Pancreas (tissue), 10 donors: ENCODE measurements around the gene TNFSF15. TPM values are rescaled to one million over a fixed set of nuclear protein-coding genes. Genes with fewer than 3 reads are reported as not detected.

Source experiments
- ATAC-seq, 4 donors: fragments of 200-7000 bp; cut with Tn5 transposase; one replicate each; pipeline versions ENCODE4 v1.8.0 to v1.9.1; 2020; ENCODE audit warnings: mild to moderate bottlenecking in 4 of 4, moderate library complexity in 4 of 4
- DNase-seq, 6 donors: peaks; one replicate each; pipeline ENCODE4 v3.0.0-alpha.2; 2020
- FAIRE-seq: peaks from 2 replicates; lab custom pipeline; 2012; peaks lifted over from hg19 to GRCh38; lab: Jason Lieb, UNC
- H3K27ac ChIP-seq, 4 donors: fragments of 200-600 bp; sonication (generic); 1 replicate in 3 of 4; 2 replicates in 1 of 4; pipeline versions ENCODE4 v1.5.0 to v1.8.0; 2020
- H3K27me3 ChIP-seq, 4 donors: fragments of 200-600 bp; one replicate each; pipeline ENCODE4 v1.8.0; 2021
- H3K36me3 ChIP-seq, 3 donors: fragments of 200-600 bp; sonication (generic) in 1 of 3; one replicate each; pipeline versions ENCODE4 v1.5.0 to v1.8.0; 2020 to 2021
- H3K4me1 ChIP-seq, 3 donors: fragments of 200-600 bp; one replicate each; pipeline ENCODE4 v1.8.0; 2021
- H3K4me3 ChIP-seq, 4 donors: fragments of 200-600 bp; sonication (generic) in 2 of 4; one replicate each; pipeline versions ENCODE4 v1.5.0 to v1.8.0; 2020 to 2021
- H3K9me3 ChIP-seq, 4 donors: fragments of 200-600 bp; one replicate each; pipeline ENCODE4 v1.8.0; 2021
- WGBS, 2 donors: extraction: QIAGEN DNeasy Blood & Tissue Kit; methylation state at CpG; one replicate each; pipeline ENCODE4 v1.1.7; 2013; 5-methylcytosine and 5-hydroxymethylcytosine counted together
- intact Hi-C, 3 donors: fragments of 100-400 bp; cut with DNase I; formaldehyde crosslinking; loops; one replicate each; pipeline versions ENCODE4 v1.11.1 to v1.14.2; 2022
- polyA plus RNA-seq, 2 donors: library from polyadenylated mRNA; stranded (reverse); fragments of 200-250 nt; gene quantifications; one replicate each; pipeline ENCODE4 v1.2.3, GENCODE V29; 2013
- total RNA-seq, 6 donors: library from RNA; stranded (reverse); fragmentation: NEBNext Ultra II Directional in 4 of 6; extraction: Animal tissue kit (Norgen Biotek cat#: 25700) in 4 of 6; gene quantifications; one replicate each; pipeline versions ENCODE4 v1.2.1 to v1.2.4, GENCODE V29; 2021 to 2023
- TF ChIP-seq, protein P1 (sequence below), 4 donors: fragments of 200-600 bp; sonication (generic) in 3 of 4; IDR thresholded peaks; one replicate each; pipeline versions ENCODE4 v1.5.0 to v1.8.0; 2021; ENCODE audit warnings: antibody characterized with exemption in 4 of 4
- donor health status: healthy with polysubstance abuse.
- donor health status: DM: no; HTN: no; CAD: no; lungs with moderate emphysema.
- donor health status: DM: no; HTN: no; CAD: no.
- donor health status: control.
- donor health status: control.
- donor health status: Bipolar disorder and iron deficiency.
- donor health status: DM: yes; HTN: yes; CAD: no.
- donor health status: DM: no; HTN: no; CAD: no.
- donor health status: DM: no; HTN: no; CAD: no.
- donor health status: DM: yes; HTN: yes; CAD: no.

TNFSF15 gene
- total and polyA plus RNA-seq, 8 donors: 0.04 to 1.7 (median 0.12) TPM

DNA sequence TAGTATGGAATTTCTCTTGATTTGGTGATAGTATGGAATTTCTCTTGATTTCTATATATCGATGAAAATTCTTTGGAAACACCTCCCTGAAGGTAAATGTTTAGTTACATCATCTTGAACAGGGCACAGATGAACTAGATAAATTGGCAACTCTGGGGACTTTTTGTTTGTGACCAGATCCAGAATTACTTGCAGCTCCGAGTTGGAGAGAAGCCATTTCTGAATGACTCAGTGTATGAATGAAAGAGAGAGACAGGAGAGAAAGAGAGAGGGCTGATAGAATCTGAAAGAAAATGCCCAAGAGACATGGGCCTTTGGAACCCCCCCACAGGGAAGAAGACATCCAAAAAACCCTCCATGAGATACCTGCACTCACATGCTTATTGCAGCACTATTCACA is 14.1 kb downstream of the TNFSF15 start:
- H3K27ac ChIP-seq: no peak overlapping the region
- intact Hi-C loops: no loop called here
- TF ChIP-seq, protein P1, sequence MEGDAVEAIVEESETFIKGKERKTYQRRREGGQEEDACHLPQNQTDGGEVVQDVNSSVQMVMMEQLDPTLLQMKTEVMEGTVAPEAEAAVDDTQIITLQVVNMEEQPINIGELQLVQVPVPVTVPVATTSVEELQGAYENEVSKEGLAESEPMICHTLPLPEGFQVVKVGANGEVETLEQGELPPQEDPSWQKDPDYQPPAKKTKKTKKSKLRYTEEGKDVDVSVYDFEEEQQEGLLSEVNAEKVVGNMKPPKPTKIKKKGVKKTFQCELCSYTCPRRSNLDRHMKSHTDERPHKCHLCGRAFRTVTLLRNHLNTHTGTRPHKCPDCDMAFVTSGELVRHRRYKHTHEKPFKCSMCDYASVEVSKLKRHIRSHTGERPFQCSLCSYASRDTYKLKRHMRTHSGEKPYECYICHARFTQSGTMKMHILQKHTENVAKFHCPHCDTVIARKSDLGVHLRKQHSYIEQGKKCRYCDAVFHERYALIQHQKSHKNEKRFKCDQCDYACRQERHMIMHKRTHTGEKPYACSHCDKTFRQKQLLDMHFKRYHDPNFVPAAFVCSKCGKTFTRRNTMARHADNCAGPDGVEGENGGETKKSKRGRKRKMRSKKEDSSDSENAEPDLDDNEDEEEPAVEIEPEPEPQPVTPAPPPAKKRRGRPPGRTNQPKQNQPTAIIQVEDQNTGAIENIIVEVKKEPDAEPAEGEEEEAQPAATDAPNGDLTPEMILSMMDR (IDR thresholded peaks at IDR 0.05): no peak
- H3K27me3 ChIP-seq: no peaks in the 10 kb centered on the region
- no peaks in the 10 kb centered on the region for H3K4me1 ChIP-seq
- WGBS, 2 donors: 63 to 69% methylated on average over 2 of the region's 2 CpGs
- no peak overlapping the region for H3K4me3 ChIP-seq
- no peaks in the 10 kb centered on the region for H3K36me3 ChIP-seq
- DNase-seq (no peak), FAIRE-seq (no peak), ATAC-seq (no peak)
- H3K9me3 ChIP-seq: no peaks in the 10 kb centered on the region

DNA sequence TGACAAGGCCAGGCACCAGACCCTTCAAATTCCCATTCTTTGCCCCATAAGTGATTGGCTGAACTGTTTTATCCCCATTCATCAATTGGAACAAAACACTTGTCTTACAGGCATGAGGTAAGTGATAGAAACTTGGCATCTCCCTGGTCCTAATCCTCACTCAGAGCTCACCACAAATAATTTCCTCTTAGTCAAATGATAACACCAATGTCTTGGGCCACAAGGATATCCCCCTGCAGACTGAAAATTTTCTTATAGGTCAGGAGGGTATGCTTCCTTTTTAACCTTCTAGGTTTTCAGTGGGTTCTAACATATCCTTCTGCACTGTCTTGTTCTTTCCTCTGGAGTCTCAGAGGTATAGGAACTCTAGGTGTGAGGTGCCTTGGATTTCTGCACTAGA is 14.5 kb downstream of the TNFSF15 start:
- intact Hi-C loops: no loop called here
- DNase-seq (no peak), ATAC-seq (no peak), FAIRE-seq (no peak)
- no peaks in the 10 kb centered on the region for H3K4me1 ChIP-seq
- H3K4me3 ChIP-seq: no peak overlapping the region
- TF ChIP-seq, protein P1 (IDR thresholded peaks at IDR 0.05): no peak
- no peaks in the 10 kb centered on the region for H3K36me3 ChIP-seq
- H3K9me3 ChIP-seq: no peaks in the 10 kb centered on the region
- no peak overlapping the region for H3K27ac ChIP-seq
- no peaks in the 10 kb centered on the region for H3K27me3 ChIP-seq

DNA sequence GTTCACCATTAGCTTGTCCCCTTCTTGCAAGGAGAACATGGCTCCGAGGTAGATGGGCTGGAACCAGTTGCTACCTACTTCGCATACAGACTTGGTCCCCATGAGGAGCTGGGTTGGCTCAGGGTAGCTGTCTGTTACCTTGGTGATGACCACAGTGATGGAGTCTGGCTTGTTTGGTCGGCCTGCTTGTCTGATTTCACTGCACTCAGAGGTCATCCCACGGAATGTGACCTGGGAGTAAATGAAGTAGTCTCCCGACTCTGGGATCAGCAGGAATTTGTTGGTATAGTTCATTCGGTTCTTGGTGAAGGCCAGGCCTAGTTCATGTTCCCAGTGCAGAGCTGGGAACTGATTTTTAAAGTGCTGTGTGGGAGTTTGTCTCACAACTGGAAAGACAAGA is 15.3 kb downstream of the TNFSF15 start:
- 56 to 62% methylated on average over 6 of the region's 6 CpGs for WGBS, 2 donors
- no peak for FAIRE-seq

DNA sequence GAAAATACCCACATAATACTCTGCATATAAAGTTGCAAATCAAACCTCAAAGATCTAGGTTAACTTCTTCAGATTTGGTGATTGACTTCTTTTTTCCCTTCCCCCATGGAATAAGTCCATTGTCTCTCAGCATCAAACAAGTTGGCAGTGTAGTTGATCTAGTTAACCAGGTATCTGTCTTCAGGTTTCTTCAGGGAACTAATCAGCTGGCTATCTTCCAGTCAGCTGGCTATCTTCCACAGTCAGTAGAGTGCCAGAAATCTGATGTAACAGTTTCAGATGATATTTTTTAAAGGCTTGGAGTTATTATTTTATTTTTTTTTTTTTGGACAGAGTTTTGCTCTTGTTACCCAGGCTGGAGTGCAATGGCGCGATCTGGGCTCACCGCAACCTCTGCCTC is 16.8 kb downstream of the TNFSF15 start:
- Histone ChIP-seq H3K9me3 (no peaks in the 10 kb centered on the region), H3K4me1 (no peaks in the 10 kb centered on the region), H3K27ac (no peak overlapping the region), H3K27me3 (no peaks in the 10 kb centered on the region), H3K36me3 (no peaks in the 10 kb centered on the region), H3K4me3 (no peak overlapping the region)
- no peak for FAIRE-seq
- 88 to 91% methylated on average over 3 of the region's 3 CpGs for WGBS, 2 donors
- ATAC-seq: no peak
- DNase-seq: no peak
- intact Hi-C loops: no loop called here
- TF ChIP-seq, protein P1 (IDR thresholded peaks at IDR 0.05): no peak

More for the DNA sequence above, 15.3 kb downstream of the TNFSF15 start:
- no peaks in the 10 kb centered on the region for H3K36me3 ChIP-seq
- ATAC-seq: no peak
- no peaks in the 10 kb centered on the region for H3K4me1 ChIP-seq
- no peaks in the 10 kb centered on the region for H3K9me3 ChIP-seq
- no peak overlapping the region for H3K27ac ChIP-seq
- H3K27me3 ChIP-seq: no peaks in the 10 kb centered on the region
- H3K4me3 ChIP-seq: no peak overlapping the region
- no peak for DNase-seq
- intact Hi-C loops: no loop called here
- TF ChIP-seq, protein P1 (IDR thresholded peaks at IDR 0.05): no peak

DNA sequence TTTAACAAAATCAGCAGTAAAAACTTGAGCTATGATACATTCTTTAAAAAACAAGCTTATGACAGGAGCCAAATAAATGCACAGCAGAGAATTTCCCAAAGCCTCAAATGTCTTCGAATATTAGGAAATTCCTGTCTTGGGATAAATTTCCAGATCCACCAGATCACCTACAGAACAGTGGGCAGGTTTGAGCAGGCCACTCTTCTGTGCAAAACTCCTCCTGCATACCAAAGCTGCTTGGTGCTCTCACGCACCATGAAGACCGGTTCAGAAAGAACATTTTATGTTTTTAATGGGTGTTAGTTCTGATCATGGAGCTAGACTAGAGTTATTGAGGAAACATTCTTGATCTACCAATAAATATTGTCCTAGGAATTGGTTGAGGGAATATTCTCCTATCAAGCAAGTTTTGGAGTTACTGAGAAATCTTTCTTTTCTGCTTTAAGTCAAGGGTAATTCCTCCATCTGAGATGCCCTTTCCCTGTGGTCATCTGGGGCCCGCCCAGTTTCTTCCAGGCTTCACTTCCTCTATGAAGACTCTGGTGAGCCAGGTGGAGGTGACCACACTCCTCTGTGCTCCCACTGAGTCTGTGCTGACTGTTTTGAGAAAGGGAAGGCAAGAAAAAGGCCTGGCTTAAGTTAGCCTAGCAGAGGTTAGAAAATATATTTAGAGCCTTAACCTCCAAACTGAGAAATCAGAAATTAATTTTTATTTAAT is 17.9 kb downstream of the TNFSF15 start:
- WGBS, 2 donors: 76 to 80% methylated on average over 4 of the region's 4 CpGs
- no peak for DNase-seq
- Histone ChIP-seq H3K27me3 (no peaks in the 10 kb centered on the region), H3K4me1 (no peaks in the 10 kb centered on the region), H3K27ac (no peak overlapping the region), H3K4me3 (no peak overlapping the region), H3K36me3 (no peaks in the 10 kb centered on the region), H3K9me3 (no peaks in the 10 kb centered on the region)
- ATAC-seq: no peak
- no peak for FAIRE-seq
- intact Hi-C loops: no loop called here
- TF ChIP-seq, protein P1 (IDR thresholded peaks at IDR 0.05): no peak
